GM12878 (cell line): Measurements from ENCODE around the gene GMCL1.

Experiments
- ATF2 ChIP-seq: IDR thresholded peaks from 2 replicates; pipeline ENCODE4 v1.6.1; 2012; ENCODE audit warnings: low read length, inconsistent platforms
- CTCF ChIP-seq, 3 experiments: IDR thresholded peaks in 2 of 3; conservative IDR thresholded peaks in 1 of 3; 2 replicates each; pipeline ENCODE4 v1.5.1; 2011; ENCODE audit warnings: low read depth in 3 of 3, low read length in 3 of 3, mild to moderate bottlenecking in 3 of 3, control low read depth in 2 of 3, moderate library complexity in 2 of 3, inconsistent platforms in 1 of 3, mixed read lengths in 1 of 3; ENCODE audit not compliant: control insufficient read depth in 2 of 3, insufficient read depth in 1 of 3; ENCODE audit errors: extremely low read depth in 1 of 3
- ESRRA ChIP-seq: IDR thresholded peaks from 2 replicates; pipeline ENCODE4 v1.6.1; 2012; ENCODE audit warnings: mild to moderate bottlenecking, low read length, improper control_type of control experiment
- ETV6 ChIP-seq, 2 experiments: fragments of 450-650 bp in 1 of 2; IDR thresholded peaks in 1 of 2; conservative IDR thresholded peaks in 1 of 2; 2 replicates each; pipeline ENCODE4 v1.6.1; 2014; ENCODE audit warnings: antibody characterized with exemption in 1 of 2, borderline replicate concordance in 1 of 2, low read depth in 1 of 2, mild to moderate bottlenecking in 1 of 2, moderate library complexity in 1 of 2
- NFYB ChIP-seq: IDR thresholded peaks from 2 replicates; pipeline ENCODE4 v1.6.1; 2011; ENCODE audit warnings: low read depth, mild to moderate bottlenecking, low read length, improper control_type of control experiment, moderate library complexity; ENCODE audit not compliant: insufficient read depth
- POLR2AphosphoS2 ChIP-seq: IDR thresholded peaks from 2 replicates; pipeline ENCODE4 v1.6.1; 2011; ENCODE audit warnings: low read depth, mild to moderate bottlenecking, low read length, improper control_type of control experiment, moderate library complexity
- POLR2AphosphoS5 ChIP-seq: IDR thresholded peaks from 2 replicates; pipeline ENCODE4 v1.6.1; 2011; ENCODE audit warnings: mild to moderate bottlenecking, low read length, inconsistent platforms
- PRDM15 ChIP-seq: fragments of 450-650 bp; formaldehyde crosslinking; IDR thresholded peaks from 2 replicates; pipeline ENCODE4 v1.4.0; 2020; ENCODE audit warnings: mild to moderate bottlenecking, moderate library complexity
- SP1 ChIP-seq: IDR thresholded peaks from one replicate; pipeline ENCODE4 v1.6.1; 2011; ENCODE audit warnings: low read depth, low read length
- ZSCAN29 ChIP-seq: fragments of 450-650 bp; IDR thresholded peaks from 2 replicates; pipeline ENCODE4 v1.6.1; 2017; ENCODE audit warnings: mild to moderate bottlenecking, moderate library complexity

DNA sequence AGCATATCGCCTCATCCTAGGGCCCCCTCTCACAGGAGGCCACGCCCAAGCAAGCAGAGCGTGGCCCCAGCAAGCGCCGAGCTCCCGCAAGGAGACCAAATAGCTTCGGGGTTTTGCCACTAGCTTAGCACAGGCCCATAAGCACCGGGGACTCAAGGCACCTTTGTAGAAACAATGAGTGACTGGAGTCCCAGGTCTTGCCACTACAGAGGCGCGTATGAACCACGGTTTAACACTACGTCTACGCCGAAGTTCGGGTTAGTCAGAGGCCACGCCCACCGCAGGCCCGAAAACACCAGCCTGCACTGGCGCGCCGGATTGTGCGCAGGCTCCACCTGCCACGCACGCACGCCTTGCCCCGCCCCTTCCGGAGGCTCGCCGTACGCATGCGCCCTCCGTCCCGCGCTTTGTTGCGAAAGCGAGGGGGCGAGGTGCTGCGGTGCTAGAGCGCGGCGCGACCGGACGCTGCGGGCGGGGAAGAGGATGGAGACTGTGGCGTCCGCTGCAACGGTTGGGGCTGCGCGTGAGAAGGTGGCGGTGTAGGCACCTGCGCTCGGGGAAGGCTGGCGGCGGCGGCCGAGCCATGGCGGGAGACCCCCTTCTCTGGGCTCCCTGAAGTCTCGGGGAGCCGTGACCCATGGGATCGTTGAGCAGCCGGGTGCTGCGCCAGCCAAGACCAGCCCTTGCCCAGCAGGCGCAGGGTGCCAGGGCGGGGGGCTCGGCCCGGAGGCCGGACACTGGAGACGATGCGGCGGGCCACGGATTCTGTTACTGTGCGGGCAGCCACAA is at the start of gene GMCL1:
- TF ChIP-seq POLR2AphosphoS2 (peak; percentile 90; the same call in 1 of the 2 replicates), CTCF (IDR thresholded peaks at IDR 0.05 in 2 of 3, conservative IDR thresholded peaks at IDR 0.05 in 1 of 3; ENCODE audit: control insufficient read depth in 2 of 3, extremely low read depth in 1 of 3, insufficient read depth in 1 of 3, low read depth in 3 of 3, low read length in 3 of 3) (no peak), ZSCAN29 (no peak), ATF2 (no peak), POLR2AphosphoS5 (peak; percentile 91), SP1 (peak; percentile 74), NFYB (no peak), PRDM15 (CRISPR knock-in tag) (no peak), ESRRA (no peak), ETV6 (conservative IDR thresholded peaks at IDR 0.05 in 1 of 2, IDR thresholded peaks at IDR 0.05 in 1 of 2; ENCODE audit: borderline replicate concordance in 1 of 2, low read depth in 1 of 2) (no peak)
